Neural crest cell (in vitro differentiated cells): ENCODE results near the gene STAG1. TPM values are rescaled to one million over a fixed set of nuclear protein-coding genes. Genes with fewer than 3 reads are reported as not detected.
"Not testable (repeated sequence)": the region's sequence is repeated elsewhere in the genome, so short reads cannot be mapped to it uniquely, and the experiment has no call there.

Source experiments
- DNase-seq: peaks from one replicate; pipeline ENCODE4 v3.0.0; 2021; ENCODE audit warnings: low read depth, mixed read lengths, low spot score
- H3K27ac Mint-ChIP-seq: one replicate; pipeline ENCODE4 v1.8.0; 2021; ENCODE audit warnings: mild to moderate bottlenecking, mixed read lengths; ENCODE audit not compliant: unreplicated experiment
- H3K27me3 Mint-ChIP-seq: 2 replicates; pipeline ENCODE4 v1.8.0; 2021; ENCODE audit warnings: low read depth, mild to moderate bottlenecking, mixed read lengths
- H3K36me3 Mint-ChIP-seq: 2 replicates; pipeline ENCODE4 v1.8.0; 2021; ENCODE audit warnings: low read depth, mild to moderate bottlenecking, mixed read lengths
- H3K4me1 Mint-ChIP-seq: 2 replicates; pipeline ENCODE4 v1.8.0; 2021; ENCODE audit warnings: mixed read lengths
- H3K4me3 Mint-ChIP-seq: one replicate; pipeline ENCODE4 v1.8.0; 2021; ENCODE audit warnings: mild to moderate bottlenecking, mixed read lengths
- H3K9me3 Mint-ChIP-seq: 2 replicates; pipeline ENCODE4 v1.8.0; 2021; ENCODE audit warnings: mixed read lengths
- CTCF ChIP-seq: fragments of 200-600 bp; sonication (generic); conservative IDR thresholded peaks from 2 replicates; pipeline ENCODE4 v1.5.0; 2021; ENCODE audit warnings: antibody characterized with exemption, mild to moderate bottlenecking
- total RNA-seq: library from RNA; stranded (reverse); gene quantifications from 2 replicates; pipeline ENCODE4 v1.2.1, GENCODE V29; 2021

Gene STAG1
- total RNA-seq, 1 donor from 2014 or later = 47.0 TPM

- no peak for TF ChIP-seq CTCF
- DNase-seq = no peak
- Mint-ChIP-seq H3K4me1 (peaks cover 27% of the 10 kb centered on the region), H3K27me3 (no peaks in the 10 kb centered on the region), H3K4me3 (no peak overlapping the region), H3K9me3 (no peaks in the 10 kb centered on the region), H3K36me3 (no peaks in the 10 kb centered on the region), H3K27ac (no peak overlapping the region)
These were observed 20.8 kb downstream of the STAG1 start for GRCh38 chr3:136731274-136731884.

GRCh38 chr3:136730595-136731273, 21.4 kb downstream of the STAG1 start:
- H3K4me1 Mint-ChIP-seq = peaks cover 26% of the 10 kb centered on the region
- no peak for TF ChIP-seq CTCF
- H3K36me3 Mint-ChIP-seq = no peaks in the 10 kb centered on the region
- H3K9me3 Mint-ChIP-seq = no peaks in the 10 kb centered on the region
- H3K27ac Mint-ChIP-seq = no peak overlapping the region
- no peaks in the 10 kb centered on the region for H3K27me3 Mint-ChIP-seq
- no peak for DNase-seq
- H3K4me3 Mint-ChIP-seq = no peak overlapping the region

GRCh38 chr3:136728918-136729317, 23.3 kb downstream of the STAG1 start:
- Mint-ChIP-seq H3K27ac (no peak overlapping the region), H3K4me3 (no peak overlapping the region), H3K4me1 (peaks cover 25% of the 10 kb centered on the region), H3K36me3 (peaks cover 3% of the 10 kb centered on the region), H3K27me3 (no peaks in the 10 kb centered on the region), H3K9me3 (no peaks in the 10 kb centered on the region)
- TF ChIP-seq CTCF = no peak
- DNase-seq = no peak

GRCh38 chr3:136728473-136728872, 23.7 kb downstream of the STAG1 start:
- no peak for TF ChIP-seq CTCF
- H3K4me3 Mint-ChIP-seq = no peak overlapping the region
- DNase-seq = no peak
- H3K27me3 Mint-ChIP-seq = no peaks in the 10 kb centered on the region
- peaks cover 25% of the 10 kb centered on the region for H3K4me1 Mint-ChIP-seq
- H3K9me3 Mint-ChIP-seq = no peaks in the 10 kb centered on the region
- no peak overlapping the region for H3K27ac Mint-ChIP-seq
- peaks cover 3% of the 10 kb centered on the region for H3K36me3 Mint-ChIP-seq

- H3K4me3 Mint-ChIP-seq = no peak overlapping the region
- H3K27ac Mint-ChIP-seq = no peak overlapping the region
- H3K9me3 Mint-ChIP-seq = no peaks in the 10 kb centered on the region
- no peak for DNase-seq
- no peak for TF ChIP-seq CTCF
- H3K36me3 Mint-ChIP-seq = peaks cover 10% of the 10 kb centered on the region
- H3K27me3 Mint-ChIP-seq = no peaks in the 10 kb centered on the region
- peaks cover 22% of the 10 kb centered on the region for H3K4me1 Mint-ChIP-seq
These were observed 26.7 kb downstream of the STAG1 start for GRCh38 chr3:136725468-136725867.

GRCh38 chr3:136722916-136723315, 29.3 kb downstream of the STAG1 start:
- H3K27me3 Mint-ChIP-seq, H3K27ac Mint-ChIP-seq, H3K4me3 Mint-ChIP-seq, H3K9me3 Mint-ChIP-seq, DNase-seq: not testable (repeated sequence)
- Mint-ChIP-seq H3K36me3 (peaks cover 19% of the 10 kb centered on the region), H3K4me1 (peaks cover 22% of the 10 kb centered on the region)

- H3K27me3 Mint-ChIP-seq, H3K9me3 Mint-ChIP-seq, H3K27ac Mint-ChIP-seq, DNase-seq, H3K4me3 Mint-ChIP-seq: not testable (repeated sequence)
- Mint-ChIP-seq H3K4me1 (peaks cover 22% of the 10 kb centered on the region), H3K36me3 (peaks cover 19% of the 10 kb centered on the region)
These were observed 29.8 kb downstream of the STAG1 start for GRCh38 chr3:136722399-136722798.
